Hepatocyte (in vitro differentiated cells): Measurements from ENCODE around the gene AKAP6.

Source experiments
- EZH2 ChIP-seq: fragments of 200-600 bp; sonication (generic); IDR thresholded peaks from 2 replicates; pipeline ENCODE4 v1.6.1; 2016; ENCODE audit warnings: antibody characterized with exemption, mild to moderate bottlenecking, borderline replicate concordance
- EZH2phosphoT487 ChIP-seq: fragments of 200-600 bp; sonication (generic); IDR thresholded peaks from one replicate; pipeline ENCODE4 v1.6.1; 2018; ENCODE audit warnings: antibody characterized with exemption, mild to moderate bottlenecking, low read depth, moderate library complexity; ENCODE audit not compliant: unreplicated experiment, severe bottlenecking
- TF ChIP-seq, protein P1 (sequence below): fragments of 200-600 bp; sonication (generic); IDR thresholded peaks from 2 replicates; pipeline ENCODE4 v1.5.1; 2016; ENCODE audit warnings: antibody characterized with exemption, mild to moderate bottlenecking; ENCODE audit not compliant: poor library complexity

- TF ChIP-seq, protein P1, sequence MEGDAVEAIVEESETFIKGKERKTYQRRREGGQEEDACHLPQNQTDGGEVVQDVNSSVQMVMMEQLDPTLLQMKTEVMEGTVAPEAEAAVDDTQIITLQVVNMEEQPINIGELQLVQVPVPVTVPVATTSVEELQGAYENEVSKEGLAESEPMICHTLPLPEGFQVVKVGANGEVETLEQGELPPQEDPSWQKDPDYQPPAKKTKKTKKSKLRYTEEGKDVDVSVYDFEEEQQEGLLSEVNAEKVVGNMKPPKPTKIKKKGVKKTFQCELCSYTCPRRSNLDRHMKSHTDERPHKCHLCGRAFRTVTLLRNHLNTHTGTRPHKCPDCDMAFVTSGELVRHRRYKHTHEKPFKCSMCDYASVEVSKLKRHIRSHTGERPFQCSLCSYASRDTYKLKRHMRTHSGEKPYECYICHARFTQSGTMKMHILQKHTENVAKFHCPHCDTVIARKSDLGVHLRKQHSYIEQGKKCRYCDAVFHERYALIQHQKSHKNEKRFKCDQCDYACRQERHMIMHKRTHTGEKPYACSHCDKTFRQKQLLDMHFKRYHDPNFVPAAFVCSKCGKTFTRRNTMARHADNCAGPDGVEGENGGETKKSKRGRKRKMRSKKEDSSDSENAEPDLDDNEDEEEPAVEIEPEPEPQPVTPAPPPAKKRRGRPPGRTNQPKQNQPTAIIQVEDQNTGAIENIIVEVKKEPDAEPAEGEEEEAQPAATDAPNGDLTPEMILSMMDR, result no peak
- TF ChIP-seq EZH2, result no peak
- TF ChIP-seq EZH2phosphoT487, result no peak
Measured at GRCh38 chr14:32814721-32815120, 485.6 kb downstream of the AKAP6 start.
